Measurements from ENCODE around the gene SLC35F6.

SLC35F6 gene

GRCh38 chr2:26764078-26764887, at the start of gene SLC35F6:
Gene SLC35F6 (plus strand): TSS chr2:26764284. CDS start chr2:26764350, 66 bp downstream.
- DNase-seq, result peak; percentile 72

DNA sequence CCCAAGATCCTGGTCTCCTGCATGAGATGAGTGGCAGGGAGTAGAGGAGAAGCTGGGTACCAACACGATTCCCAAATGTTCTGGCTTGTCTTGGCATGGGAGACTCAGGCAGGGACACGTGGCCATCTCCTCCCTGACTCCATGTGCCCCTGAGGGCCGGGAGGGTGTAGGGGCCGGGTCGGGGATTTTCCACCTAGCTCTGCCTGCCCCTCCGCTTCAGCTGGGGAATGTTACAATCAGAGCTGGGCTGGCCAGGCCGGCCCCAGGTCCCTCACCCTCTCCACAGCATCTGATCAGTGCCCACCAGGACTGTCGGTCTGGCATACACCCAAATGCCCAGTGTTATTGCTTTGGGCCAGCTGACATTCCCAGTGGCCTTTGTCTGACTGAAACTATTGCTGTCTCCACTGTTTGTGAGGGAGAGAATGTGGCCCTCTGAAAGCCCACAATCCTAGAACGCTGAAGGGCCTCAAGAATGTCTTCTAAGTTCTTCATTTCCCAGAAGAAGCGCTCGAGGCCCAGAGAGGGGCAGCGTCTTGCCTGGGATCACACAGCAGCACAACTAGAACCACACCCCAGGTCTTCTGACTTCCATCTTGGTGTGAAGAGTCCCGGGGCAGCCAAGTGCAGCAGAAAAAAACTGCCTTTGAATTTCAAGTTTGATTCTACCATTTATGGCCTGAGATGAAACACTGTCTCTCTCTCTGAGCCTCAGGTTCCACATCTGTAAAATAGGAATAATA, 48.4 kb upstream of the SLC35F6 start:
- DNase-seq, result no peak

DNA sequence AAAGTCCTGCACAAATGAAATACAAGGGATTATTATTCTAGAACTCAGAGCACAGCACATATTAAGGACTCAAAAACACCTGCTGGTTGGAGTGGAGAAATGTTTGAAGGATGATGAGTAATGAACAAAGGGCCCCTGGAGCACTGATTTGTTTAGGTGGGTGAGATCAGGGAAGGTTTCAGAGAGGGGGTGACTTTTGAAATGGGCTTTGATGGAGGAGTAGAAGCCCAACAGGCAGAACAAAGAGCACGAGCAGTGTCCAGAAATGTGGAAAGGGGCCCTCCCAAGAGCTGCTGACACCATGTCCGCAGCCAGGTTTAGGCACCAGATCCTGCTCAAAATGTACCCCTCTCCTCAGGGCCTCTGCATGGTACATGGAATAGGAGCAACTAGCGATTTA, 47.7 kb upstream of the SLC35F6 start:
- DNase-seq, result no peak

GRCh38 chr2:26716769-26717168, 47.3 kb upstream of the SLC35F6 start:
- no peak for DNase-seq

- DNase-seq, result no peak
Measured at GRCh38 chr2:26717362-26717761, 46.7 kb upstream of the SLC35F6 start.

- no peak for DNase-seq
Measured at GRCh38 chr2:26718949-26719686, 45.0 kb upstream of the SLC35F6 start.

GRCh38 chr2:26720322-26721114, 43.6 kb upstream of the SLC35F6 start:
- DNase-seq, result peak; percentile 66

DNA sequence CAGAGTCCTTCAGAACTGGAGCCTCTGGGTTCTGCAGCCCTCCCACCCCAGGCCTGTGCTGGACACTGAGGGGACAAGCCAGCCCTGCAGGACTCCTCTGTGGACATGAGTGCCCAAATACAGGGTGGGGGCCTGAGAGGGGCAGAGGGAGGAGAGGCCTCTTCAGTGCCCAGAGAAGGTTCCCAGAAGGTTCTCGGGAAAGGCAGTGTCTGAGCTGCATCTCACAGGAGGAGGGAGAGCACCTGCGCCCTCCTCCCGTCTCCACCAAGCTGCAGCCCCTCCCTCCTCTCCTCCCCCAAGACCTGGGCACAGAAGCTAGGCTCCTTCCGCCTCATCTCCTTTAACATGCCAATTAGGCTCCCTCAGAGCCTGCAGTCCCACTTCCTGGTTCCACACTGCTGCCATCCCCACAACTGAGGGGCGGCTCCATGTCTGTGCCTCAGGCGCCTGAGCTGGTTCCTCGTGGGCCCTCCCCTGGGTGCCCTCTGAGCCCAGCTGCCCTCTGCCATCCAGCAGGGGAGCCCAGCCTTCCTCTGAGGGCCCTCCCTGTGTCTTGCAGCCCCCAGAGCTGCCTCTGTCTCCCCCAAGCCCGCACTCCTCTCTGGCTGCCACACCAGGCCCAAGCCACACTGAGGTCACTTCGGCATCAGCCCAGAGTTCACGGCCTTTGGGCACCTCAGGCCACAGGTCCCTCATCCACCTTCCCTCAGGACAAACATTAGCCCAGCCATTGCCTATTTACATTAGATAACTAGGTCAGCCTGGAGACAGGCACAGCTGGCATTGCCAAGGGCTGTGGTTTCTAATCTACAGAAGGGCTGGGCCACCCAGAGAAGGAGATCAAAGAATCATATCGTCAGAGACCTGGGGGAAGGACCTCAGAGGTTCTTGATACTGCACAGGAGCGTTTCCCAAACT, 42.7 kb upstream of the SLC35F6 start:
- DNase-seq, result no peak

GRCh38 chr2:26722328-26722727, 41.8 kb upstream of the SLC35F6 start:
- no peak for DNase-seq

DNA sequence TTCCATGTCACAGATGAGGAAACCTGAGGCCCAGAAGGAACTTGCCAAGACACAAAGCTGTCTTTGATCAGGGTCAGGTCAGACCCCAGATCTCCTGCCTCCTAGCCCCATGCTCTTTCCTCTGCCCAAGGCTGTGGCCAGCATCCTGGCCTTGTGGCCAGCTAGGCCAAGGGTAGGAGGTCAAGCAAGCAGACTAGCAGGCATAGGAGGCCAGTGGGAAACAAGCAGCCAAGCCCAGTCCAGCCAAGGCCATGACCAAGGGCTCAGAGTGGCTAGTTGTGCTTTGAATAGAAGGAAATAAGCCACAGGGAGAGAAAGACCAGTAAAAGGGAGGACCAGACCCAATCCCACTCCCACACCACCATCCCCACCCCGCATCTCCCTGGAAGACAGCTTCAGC, 41.2 kb upstream of the SLC35F6 start:
- no peak for DNase-seq

DNA sequence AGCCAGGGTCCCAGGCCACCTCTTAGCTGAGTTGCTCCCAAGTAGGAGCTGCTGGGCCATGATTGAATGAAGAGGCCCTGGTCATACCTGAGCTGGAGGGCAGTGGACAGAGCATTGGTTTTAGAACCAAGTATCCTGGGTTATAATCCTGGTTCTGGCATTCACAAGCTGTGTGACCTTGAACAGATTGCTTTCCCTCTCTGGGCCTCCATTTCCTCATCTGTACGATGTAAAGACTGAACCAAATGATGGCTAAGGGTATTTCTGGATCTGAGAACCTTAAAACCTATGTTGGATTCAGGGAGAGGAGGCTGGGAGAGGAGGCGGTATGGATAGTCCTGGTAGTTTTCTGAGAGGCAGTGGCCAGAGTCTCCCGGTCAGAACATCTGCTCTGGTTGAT, 40.6 kb upstream of the SLC35F6 start:
- DNase-seq, result no peak

DNA sequence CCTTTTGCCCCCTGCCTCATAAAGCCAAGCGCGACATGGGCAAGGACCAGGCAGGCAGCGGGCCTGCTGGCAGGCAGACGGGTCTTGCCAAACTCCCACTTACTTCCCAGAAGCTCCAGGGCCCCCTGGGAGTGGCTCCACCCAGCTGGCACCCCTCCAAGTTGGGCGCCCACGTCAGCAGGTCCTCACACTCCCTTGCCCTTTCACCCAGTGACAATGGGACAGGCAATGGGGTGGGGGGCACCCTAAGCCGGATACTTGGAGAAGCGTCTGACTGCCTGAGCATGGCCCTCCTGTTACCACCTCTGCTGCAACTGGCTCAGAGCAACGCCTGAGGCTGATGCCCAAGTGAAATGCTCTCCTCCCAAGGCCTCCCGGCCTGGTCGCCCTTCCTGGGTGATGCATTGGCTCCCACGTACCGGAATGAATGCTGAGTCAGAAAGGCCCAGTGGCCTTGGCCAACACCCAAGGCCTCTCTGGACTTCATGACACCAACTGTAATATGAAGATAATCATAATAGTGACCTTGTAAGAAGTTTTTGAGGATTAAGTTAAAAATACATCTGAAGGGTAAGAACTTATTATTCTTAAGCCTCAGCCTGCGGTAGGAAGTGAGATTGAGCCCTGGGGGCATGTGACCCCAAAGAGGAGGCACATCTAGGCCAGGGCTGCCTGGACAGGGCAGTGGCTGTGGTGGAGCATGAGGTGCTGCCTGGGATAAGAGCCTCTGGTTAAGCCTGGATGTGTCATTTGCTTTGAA, 39.9 kb upstream of the SLC35F6 start:
- peak; percentile 78 for DNase-seq

- no peak for DNase-seq
Measured at GRCh38 chr2:26724784-26725520, 39.1 kb upstream of the SLC35F6 start.

DNA sequence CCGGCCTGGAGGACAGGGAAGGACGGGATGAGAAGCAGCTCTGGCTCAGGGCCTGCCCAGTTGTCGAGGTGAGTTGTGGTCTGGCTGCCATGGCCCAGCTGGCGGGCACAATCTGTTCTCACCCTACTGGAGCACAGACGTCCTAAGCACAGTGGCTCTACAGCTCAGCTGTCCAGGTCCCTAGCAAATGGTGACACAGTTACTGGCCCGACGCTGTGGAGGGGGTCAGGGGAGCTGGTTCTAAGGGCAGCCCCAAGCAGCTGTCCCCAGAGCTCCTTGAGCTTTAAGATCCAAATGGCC, 38.6 kb upstream of the SLC35F6 start:
- DNase-seq, result no peak

- no peak for DNase-seq
Measured at GRCh38 chr2:26726228-26726627, 37.9 kb upstream of the SLC35F6 start.

- no peak for DNase-seq
Measured at GRCh38 chr2:26727641-26728561, 36.2 kb upstream of the SLC35F6 start.

DNA sequence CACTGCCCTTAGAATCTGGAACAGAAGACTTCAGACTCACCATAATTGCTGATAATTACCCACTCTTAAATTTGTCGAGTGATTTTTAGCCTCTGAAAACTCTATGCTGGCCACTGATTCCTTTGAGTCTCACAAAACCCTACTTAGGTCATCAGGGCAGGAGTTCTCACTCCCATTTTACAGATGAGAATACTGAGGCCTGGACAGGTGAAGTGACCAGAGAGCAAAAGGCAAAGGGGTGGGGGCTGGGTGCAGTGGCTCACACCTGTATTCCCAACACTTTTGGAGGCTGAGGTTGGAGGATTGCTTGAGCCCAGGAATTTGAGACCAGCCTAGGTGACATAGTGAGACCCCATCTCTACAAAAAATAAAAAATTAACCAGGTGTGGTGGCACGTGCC, 34.8 kb upstream of the SLC35F6 start:
- no peak for DNase-seq

DNA sequence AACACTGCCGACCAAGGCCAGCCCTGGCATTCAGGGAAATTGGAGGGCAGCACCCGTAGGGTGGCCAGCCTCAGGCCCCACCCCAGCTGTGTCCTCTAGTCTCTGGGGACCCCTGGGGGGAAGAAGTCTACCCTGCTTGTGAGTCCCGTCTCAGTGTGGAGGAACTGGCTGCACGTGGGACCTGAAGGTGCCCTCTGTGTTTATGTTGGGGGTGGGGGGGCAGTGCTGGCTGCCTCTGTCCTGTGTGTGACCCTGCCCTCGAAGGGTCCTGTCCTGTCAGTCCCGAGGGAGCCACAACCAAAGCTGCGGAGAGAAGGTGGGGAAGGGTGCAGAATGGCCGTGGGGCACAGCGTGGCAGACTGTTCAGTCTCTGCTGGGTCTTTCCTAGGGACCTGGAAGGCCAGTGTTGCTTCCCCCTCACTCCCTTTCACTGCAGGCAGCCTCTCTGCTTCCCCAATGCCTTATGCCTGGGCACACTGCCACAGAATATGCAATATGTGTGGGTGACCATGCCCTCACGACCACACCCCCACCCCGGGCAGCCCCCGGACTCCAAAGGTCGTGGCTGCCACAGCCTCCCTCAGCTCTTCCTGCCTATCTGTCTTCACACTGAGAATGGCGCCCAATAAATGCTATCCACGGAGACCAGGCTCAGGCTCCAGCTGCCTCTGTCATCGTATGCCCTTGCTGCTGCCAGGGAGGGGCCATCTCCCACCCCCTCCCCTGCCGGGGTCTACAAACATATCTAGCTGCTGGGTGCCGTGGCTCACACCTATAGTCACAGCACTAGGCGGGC, 33.3 kb upstream of the SLC35F6 start:
- DNase-seq, result no peak

Measured in HCEC 1CT (cell line).